C4-2B (cell line): Measurements from ENCODE around the gene C11orf21.

Source experiments
- CTCF ChIP-seq: fragments of 450-650 bp; conservative IDR thresholded peaks from 2 replicates; pipeline ENCODE4 v1.5.1; 2017; ENCODE audit warnings: mild to moderate bottlenecking
- ZFX ChIP-seq: fragments of 450-650 bp; IDR thresholded peaks from 2 replicates; pipeline ENCODE4 v1.6.1; 2017

GRCh38 chr11:2262301-2263070 lies 39.2 kb downstream of the C11orf21 start:
- TF ChIP-seq CTCF (no peak), ZFX (no peak)
